ENCODE results near the gene LIPM.

LIPM gene

GRCh38 chr10:88802523-88803285, at the start of gene LIPM:
TSS of gene LIPM (plus strand) at chr10:88802730. CDS start at chr10:88802897, 167 bp downstream.
- DNase-seq = no peak

GRCh38 chr10:88754287-88754686, 48.2 kb upstream of the LIPM start:
- no peak for DNase-seq

- no peak for DNase-seq
Measured at GRCh38 chr10:88755753-88756152, 46.8 kb upstream of the LIPM start.

- DNase-seq = no peak
Measured at GRCh38 chr10:88756660-88757059, 45.9 kb upstream of the LIPM start.

- no peak for DNase-seq
Measured at GRCh38 chr10:88759366-88760101, 43.0 kb upstream of the LIPM start, which contains the start of gene LIPN. TSS of gene LIPN (plus strand) at chr10:88760020. CDS start at chr10:88761406, 1,386 bp downstream.

GRCh38 chr10:88762906-88763305, 39.6 kb upstream of the LIPM start:
- DNase-seq = no peak

- DNase-seq = no peak
Measured at GRCh38 chr10:88763441-88763840, 39.1 kb upstream of the LIPM start.

DNA sequence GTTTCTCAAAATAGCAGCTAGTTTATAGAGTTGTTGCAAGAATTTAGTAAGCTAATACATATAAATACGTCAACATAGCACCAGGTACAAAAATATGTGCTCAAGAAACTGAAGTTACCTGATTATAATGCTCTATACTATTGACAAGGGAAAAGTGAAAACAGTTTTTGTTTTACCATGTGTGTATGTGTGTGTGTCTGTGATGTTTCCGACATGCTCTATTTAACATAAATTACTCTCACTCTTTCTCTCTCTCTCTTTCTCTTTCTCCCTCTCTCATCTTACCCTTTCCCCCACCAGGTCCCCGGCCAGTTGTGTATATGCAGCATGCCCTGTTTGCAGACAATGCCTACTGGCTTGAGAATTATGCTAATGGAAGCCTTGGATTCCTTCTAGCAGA, 38.4 kb upstream of the LIPM start:
- no peak for DNase-seq

DNA sequence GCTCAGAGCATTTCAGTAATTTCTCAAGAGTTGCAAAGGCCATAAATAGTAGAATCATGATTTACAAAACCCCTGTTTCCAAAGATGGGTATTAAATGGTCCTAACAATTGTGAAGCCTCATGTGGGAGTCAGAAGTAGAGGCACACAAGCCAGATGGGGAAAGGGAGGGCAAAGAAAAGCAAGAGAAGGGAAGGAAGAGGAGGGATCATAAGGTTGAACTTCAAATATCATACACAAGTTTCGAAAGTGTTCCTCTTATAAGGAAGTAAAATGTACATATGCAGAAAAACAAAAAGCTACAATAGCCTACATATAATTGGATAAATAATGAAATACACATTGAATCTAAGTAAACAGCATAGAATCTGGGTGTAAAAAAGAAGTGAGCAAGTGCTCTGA, 36.7 kb upstream of the LIPM start:
- DNase-seq = no peak

GRCh38 chr10:88769384-88769783, 33.1 kb upstream of the LIPM start:
- DNase-seq = no peak

- no peak for DNase-seq
Measured at GRCh38 chr10:88781206-88781605, 21.3 kb upstream of the LIPM start.

DNA sequence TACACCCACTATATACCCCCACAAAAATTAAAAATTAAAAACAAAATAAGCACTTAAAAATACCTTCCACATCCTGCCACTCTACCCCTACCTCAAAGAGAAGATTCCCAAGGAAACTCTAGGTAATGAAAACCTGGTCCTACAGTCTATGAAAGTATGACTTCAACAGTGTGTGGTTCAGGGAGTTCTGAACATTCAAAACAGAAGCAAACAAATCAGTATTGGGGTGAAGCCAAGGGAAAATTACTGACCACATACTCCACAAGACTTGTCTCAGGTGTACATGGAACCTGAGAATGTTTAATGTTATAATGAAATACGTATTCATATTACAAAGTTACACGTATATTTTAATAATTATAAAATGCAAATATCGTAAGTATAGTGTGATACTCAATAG, 20.3 kb upstream of the LIPM start:
- DNase-seq = no peak

- no peak for DNase-seq
Measured at GRCh38 chr10:88783724-88784123, 18.8 kb upstream of the LIPM start.

DNA sequence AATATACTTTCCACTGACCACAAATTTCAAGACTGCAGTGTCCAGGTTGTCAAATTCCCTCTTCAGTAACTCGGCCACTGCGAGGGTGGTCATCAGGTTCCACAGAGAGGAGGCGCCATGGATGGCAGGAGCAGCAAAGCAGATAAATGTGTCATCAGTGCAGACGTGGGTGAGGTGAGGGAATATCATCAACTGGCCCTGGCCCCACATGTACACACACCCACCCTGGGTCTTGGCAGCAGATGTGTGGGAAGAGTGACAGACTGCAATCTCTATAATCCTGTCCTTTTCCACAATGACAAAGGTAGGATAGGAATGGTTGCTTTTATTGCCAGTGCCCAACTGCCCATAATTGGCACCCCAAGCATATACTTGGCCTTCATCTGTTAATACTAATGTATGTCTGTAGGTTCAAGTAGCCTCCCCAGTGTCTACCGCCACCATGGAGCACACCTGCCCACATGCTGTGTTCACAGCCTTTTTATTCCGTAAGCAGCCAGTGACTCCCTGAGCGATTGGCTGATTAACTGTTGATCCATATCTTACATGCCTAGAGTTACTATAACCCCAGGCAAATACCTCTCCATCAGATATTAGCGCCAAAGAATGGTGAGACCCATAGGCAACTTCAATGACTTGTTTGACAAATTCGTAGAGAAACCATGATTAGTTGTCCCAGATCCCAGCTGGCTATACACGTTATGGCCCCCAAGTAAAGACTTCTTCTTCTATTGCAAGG, 16.3 kb upstream of the LIPM start:
- DNase-seq = no peak

DNA sequence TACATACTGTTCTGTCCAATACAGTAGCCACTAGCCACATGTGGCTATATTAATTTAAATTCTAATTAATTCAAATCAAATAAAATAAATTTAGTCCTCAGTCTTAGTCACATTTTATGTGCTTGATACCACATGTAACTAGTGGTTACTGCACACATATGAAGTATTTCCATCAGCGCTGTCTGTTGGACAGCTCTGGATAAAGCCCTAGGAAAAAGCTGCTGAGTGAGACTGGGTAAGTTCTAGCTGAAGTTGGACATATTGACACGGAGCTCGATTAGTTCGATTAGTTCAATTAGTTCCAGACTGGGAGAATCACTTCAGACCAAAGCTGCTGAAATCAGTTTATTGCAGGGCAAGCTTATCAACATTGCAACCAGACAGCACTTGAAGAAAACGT, 15.1 kb upstream of the LIPM start:
- no peak for DNase-seq

GRCh38 chr10:88788924-88789323, 13.6 kb upstream of the LIPM start:
- no peak for DNase-seq

- no peak for DNase-seq
Measured at GRCh38 chr10:88791924-88792323, 10.6 kb upstream of the LIPM start.

GRCh38 chr10:88792661-88793060, 9.9 kb upstream of the LIPM start:
- DNase-seq = no peak

DNA sequence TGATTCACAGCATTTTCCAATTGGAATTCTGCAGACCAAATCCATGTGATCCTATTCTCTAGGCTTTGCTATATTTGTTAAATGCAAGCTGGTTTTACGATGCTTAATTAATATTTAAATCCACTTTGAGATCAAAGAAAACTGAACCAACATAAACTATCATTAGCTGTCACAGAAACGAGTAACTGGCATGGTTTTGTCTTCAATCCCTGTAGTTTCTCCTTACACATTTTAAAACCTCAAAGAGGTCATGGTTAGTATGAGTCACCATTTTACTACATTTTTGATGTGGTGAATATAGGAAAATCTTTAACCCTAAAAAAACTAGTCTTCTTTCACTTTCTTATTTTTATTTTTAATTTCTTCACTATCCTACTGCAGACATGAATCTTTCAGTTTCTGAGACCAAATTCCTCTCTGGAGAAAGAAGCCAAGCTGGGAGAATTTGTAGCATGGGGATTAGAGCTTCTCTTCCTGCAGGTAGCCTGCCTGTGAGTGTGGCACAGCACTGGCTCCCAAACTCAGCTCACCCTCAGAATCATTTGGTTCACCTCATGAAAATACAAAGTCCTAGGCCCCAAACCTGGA, 8.7 kb upstream of the LIPM start:
- no peak for DNase-seq

GRCh38 chr10:88794731-88795130, 7.8 kb upstream of the LIPM start:
- DNase-seq = no peak

DNA sequence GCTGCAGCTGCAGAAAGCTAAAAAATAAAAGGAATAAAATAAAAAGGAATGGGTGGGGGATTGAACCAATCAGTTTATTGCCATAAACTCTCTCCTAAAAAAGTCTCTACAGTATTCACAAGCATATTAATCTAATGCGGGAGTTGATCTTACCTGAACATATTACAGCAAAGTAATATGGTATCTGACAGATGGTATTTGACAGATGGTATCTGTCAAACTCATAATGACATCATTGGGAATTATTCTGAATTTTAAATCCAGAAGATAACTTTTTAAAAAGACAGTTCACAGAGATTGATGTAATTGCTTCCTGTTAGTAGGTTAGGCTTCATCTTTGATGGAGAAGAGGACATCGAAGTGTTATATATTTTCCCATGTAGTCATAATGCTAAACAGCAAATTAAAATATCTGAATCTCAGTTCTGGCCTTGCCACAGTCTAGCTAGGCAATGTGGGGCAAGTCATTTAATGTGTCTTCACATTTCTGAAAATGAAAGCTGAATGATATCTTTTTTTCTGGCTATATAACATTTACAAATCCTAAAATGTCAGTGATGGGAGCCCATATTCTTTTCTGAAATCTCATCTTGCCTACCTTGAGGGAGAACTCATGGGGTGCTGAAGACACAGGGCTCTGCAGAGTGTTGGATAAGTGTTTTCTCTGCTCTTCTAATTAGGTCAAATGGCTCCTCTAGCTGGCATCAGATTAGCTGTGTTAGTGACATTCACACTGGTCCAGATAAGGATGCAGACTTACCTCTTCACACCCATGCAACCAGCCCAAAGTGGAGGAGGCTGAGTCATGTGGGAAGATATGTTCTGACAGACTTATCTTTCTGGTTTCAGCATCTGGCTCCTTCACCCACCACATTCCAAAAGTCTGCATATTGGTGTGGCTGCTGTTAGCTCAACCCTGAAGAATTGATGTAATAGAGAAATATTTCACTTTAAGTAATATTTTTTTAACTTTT, 2.1 kb upstream of the LIPM start:
- no peak for DNase-seq

- DNase-seq = no peak
Measured at GRCh38 chr10:88803641-88804040, 1.1 kb downstream of the LIPM start.
